Prostate gland (tissue), 2 donors: Measurements from ENCODE around the gene ASGR1. TPM values are rescaled to one million over a fixed set of nuclear protein-coding genes. Genes with fewer than 3 reads are reported as not detected.
A peak's percentile ranks its signal among the peaks of the same experiment; 100 is the strongest.

ENCODE experiments used
- DNase-seq: peaks from one replicate; pipeline ENCODE4 v3.0.0-alpha.2; 2019; ENCODE audit warnings: low spot score
- H3K27ac ChIP-seq, 2 donors: fragments of 200-600 bp; sonication (generic); 2 replicates each; pipeline ENCODE4 v1.5.1; 2017 to 2019
- H3K27me3 ChIP-seq: fragments of 200-600 bp; sonication (generic); replicated peaks from 2 replicates; pipeline ENCODE4 v1.5.1; 2019; ENCODE audit not compliant: insufficient read depth
- H3K36me3 ChIP-seq, 2 donors: fragments of 200-600 bp; sonication (generic); 1 replicate in 1 of 2; 2 replicates in 1 of 2; pipeline versions ENCODE4 v1.5.1 to v1.8.1; 2017 to 2019
- H3K4me1 ChIP-seq: fragments of 200-600 bp; sonication (generic); replicated peaks from 2 replicates; pipeline ENCODE4 v1.5.1; 2019
- H3K4me3 ChIP-seq, 2 donors: fragments of 200-600 bp; sonication (generic); 2 replicates each; pipeline ENCODE4 v1.5.1; 2017 to 2019
- H3K9me3 ChIP-seq: fragments of 200-600 bp; sonication (generic); 2 replicates; pipeline ENCODE4 v1.5.1; 2017
- POLR2A ChIP-seq: fragments of 450-650 bp; IDR thresholded peaks from one replicate; pipeline ENCODE4 v1.6.1; 2016; ENCODE audit warnings: antibody characterized with exemption, mild to moderate bottlenecking
- POLR2AphosphoS5 ChIP-seq: sonication (generic); formaldehyde crosslinking; IDR thresholded peaks from one replicate; pipeline ENCODE4 v1.6.1; 2017; ENCODE audit warnings: antibody characterized with exemption
- WGBS: methylation state at CpG from one replicate; pipeline ENCODE4 v1.1.5; 2018; 5-methylcytosine and 5-hydroxymethylcytosine counted together
- intact Hi-C: fragments of 100-400 bp; cut with DNase I; formaldehyde crosslinking; loops from one replicate; pipeline ENCODE4 v1.14.2; 2022
- microRNA counts, 2 donors: library from miRNA; unstranded; fragments of <30 nt; microRNA quantifications; one replicate each; lab custom pipeline; 2016 to 2017
- microRNA-seq: library from miRNA; unstranded; fragments of <30 nt; microRNA quantifications from one replicate; pipeline ENCODE4, GENCODE V29; 2016
- small RNA-seq, 2 donors: library from RNA; depleted of rRNA; stranded (forward); fragments of <200 nt; gene quantifications; one replicate each; pipeline ENCODE3, GENCODE V24; 2016
- total RNA-seq, 2 donors: library from RNA; depleted of rRNA; stranded (reverse); fragments of >200 nt; gene quantifications; one replicate each; pipeline ENCODE4 v1.1.0, GENCODE V29; 2016
- TF ChIP-seq, protein P1 (sequence below), 4 experiments: fragments of 200-600 bp in 2 of 4; fragments of 450-650 bp in 2 of 4; sonication (generic) in 2 of 4; IDR thresholded peaks; 1 replicate in 3 of 4; 2 replicates in 1 of 4; pipeline ENCODE4 v1.5.1; 2016 to 2019; ENCODE audit warnings: antibody characterized with exemption in 4 of 4, mild to moderate bottlenecking in 2 of 4, moderate library complexity in 2 of 4

ASGR1 gene
- total RNA-seq, 2 donors from 2014 or later: 0.50 to 9.4 TPM

GRCh38 chr17:7124923-7125322 lies 54.2 kb downstream of the ASGR1 start:
- intact Hi-C loops: no loop called here

GRCh38 chr17:7123844-7124243 lies 55.3 kb downstream of the ASGR1 start:
- no peak for DNase-seq
- H3K9me3 ChIP-seq: no peaks in the 10 kb centered on the region
- no peaks in the 10 kb centered on the region for H3K4me1 ChIP-seq
- H3K27me3 ChIP-seq: no peaks in the 10 kb centered on the region
- intact Hi-C loops: no loop called here
- H3K27ac ChIP-seq: no peak overlapping the region
- TF ChIP-seq POLR2AphosphoS5: no peak
- TF ChIP-seq, protein P1, sequence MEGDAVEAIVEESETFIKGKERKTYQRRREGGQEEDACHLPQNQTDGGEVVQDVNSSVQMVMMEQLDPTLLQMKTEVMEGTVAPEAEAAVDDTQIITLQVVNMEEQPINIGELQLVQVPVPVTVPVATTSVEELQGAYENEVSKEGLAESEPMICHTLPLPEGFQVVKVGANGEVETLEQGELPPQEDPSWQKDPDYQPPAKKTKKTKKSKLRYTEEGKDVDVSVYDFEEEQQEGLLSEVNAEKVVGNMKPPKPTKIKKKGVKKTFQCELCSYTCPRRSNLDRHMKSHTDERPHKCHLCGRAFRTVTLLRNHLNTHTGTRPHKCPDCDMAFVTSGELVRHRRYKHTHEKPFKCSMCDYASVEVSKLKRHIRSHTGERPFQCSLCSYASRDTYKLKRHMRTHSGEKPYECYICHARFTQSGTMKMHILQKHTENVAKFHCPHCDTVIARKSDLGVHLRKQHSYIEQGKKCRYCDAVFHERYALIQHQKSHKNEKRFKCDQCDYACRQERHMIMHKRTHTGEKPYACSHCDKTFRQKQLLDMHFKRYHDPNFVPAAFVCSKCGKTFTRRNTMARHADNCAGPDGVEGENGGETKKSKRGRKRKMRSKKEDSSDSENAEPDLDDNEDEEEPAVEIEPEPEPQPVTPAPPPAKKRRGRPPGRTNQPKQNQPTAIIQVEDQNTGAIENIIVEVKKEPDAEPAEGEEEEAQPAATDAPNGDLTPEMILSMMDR (IDR thresholded peaks at IDR 0.05): no peak
- TF ChIP-seq POLR2A: no peak
- no peaks in the 10 kb centered on the region for H3K36me3 ChIP-seq
- 92% methylated on average over 4 of the region's 4 CpGs for WGBS
- H3K4me3 ChIP-seq: no peak overlapping the region

More at GRCh38 chr17:7124923-7125322, 54.2 kb downstream of the ASGR1 start:
- 93% methylated on average over 5 of the region's 5 CpGs for WGBS
- Histone ChIP-seq H3K9me3 (no peaks in the 10 kb centered on the region), H3K27ac (no peak overlapping the region), H3K27me3 (no peaks in the 10 kb centered on the region), H3K4me1 (no peaks in the 10 kb centered on the region), H3K4me3 (no peak overlapping the region), H3K36me3 (no peaks in the 10 kb centered on the region)
- TF ChIP-seq POLR2AphosphoS5: no peak
- TF ChIP-seq POLR2A: no peak
- TF ChIP-seq, protein P1 (IDR thresholded peaks at IDR 0.05): no peak
- DNase-seq: no peak

MicroRNA genes within 50 kb of the gene (microRNA counts, 767-probe panel; counts per million panel counts)
- 0 to 431 counts per million in 2 donors for microRNA hsa-miR-324-3p (lab: Ali Mortazavi, UCI)
- microRNA hsa-miR-324-5p (lab: Ali Mortazavi, UCI): 2,726 to 2,949 counts per million in 2 donors

Small RNAs within 50 kb of the gene (microRNA-seq; reads per million reads assigned to microRNA genes)
- 2,250 reads per million, percentile 91 among the genes with 10 or more reads in this experiment for gene MIR324

Small RNAs within 50 kb of the gene (small RNA-seq; reads per million reads assigned to genes)
- gene AC120057.4: 0 reads per million in 2 donors
- 8.8 to 14.4 reads per million in 2 donors for gene MIR324

Other genes with a start within 250 kb of the ASGR1 start
- under 1 TPM; 0.27 to 0.62 TPM for gene ALOX12, start 183.3 kb downstream of the ASGR1 start, total RNA-seq
- 100 to 1,000 TPM; 348 to 418 TPM for gene RNASEK, start 166.7 kb downstream of the ASGR1 start, total RNA-seq
- 1 to 10 TPM in 1 of 2 donors, under 1 TPM in 1; 0.96 to 4.0 TPM for gene BCL6B, start 156.3 kb downstream of the ASGR1 start, total RNA-seq
- gene SLC16A13, start 143.4 kb downstream of the ASGR1 start, total RNA-seq: 1 to 10 TPM; 1.7 to 1.8 TPM
- gene SLC16A11, start 135.3 kb downstream of the ASGR1 start, total RNA-seq: 1 to 10 TPM; 1.8 to 2.3 TPM
- gene CLEC10A, start 99.1 kb downstream of the ASGR1 start, total RNA-seq: 1 to 10 TPM in 1 of 2 donors, under 1 TPM in 1; 0.55 to 5.7 TPM
- gene ASGR2, start 64.5 kb downstream of the ASGR1 start, total RNA-seq: under 1 TPM in 1 of 2 donors, not detected in 1; 0.41 TPM
- 10 to 100 TPM in 1 of 2 donors, 1 to 10 TPM in 1; 9.3 to 31.6 TPM for gene DLG4, start 40.5 kb upstream of the ASGR1 start, total RNA-seq
- 100 to 1,000 TPM; 589 to 593 TPM for gene ACADVL, start 40.6 kb upstream of the ASGR1 start, total RNA-seq
- gene DVL2, start 55.1 kb upstream of the ASGR1 start, total RNA-seq: 100 to 1,000 TPM in 1 of 2 donors, 10 to 100 TPM in 1; 52.3 to 116 TPM
- gene PHF23, start 60.1 kb upstream of the ASGR1 start, total RNA-seq: 10 to 100 TPM; 41.2 to 92.5 TPM
- 100 to 1,000 TPM; 493 to 527 TPM for gene GABARAP, start 63.1 kb upstream of the ASGR1 start, total RNA-seq
- gene CTDNEP1, start 72.4 kb upstream of the ASGR1 start, total RNA-seq: 100 to 1,000 TPM in 1 of 2 donors, 10 to 100 TPM in 1; 61.2 to 107 TPM
- 10 to 100 TPM; 50.1 to 65.2 TPM for gene ELP5, start 72.8 kb upstream of the ASGR1 start, total RNA-seq
- 10 to 100 TPM; 42.0 to 45.8 TPM for gene CLDN7, start 83.1 kb upstream of the ASGR1 start, total RNA-seq
- 10 to 100 TPM; 13.8 to 27.4 TPM for gene SLC2A4, start 102.3 kb upstream of the ASGR1 start, total RNA-seq
- gene YBX2, start 115.3 kb upstream of the ASGR1 start, total RNA-seq: 10 to 100 TPM in 1 of 2 donors, under 1 TPM in 1; 0.64 to 49.1 TPM
- gene EIF5A, start 128.3 kb upstream of the ASGR1 start, total RNA-seq: 100 to 1,000 TPM; 172 to 195 TPM
- 100 to 1,000 TPM in 1 of 2 donors, 10 to 100 TPM in 1; 88.4 to 140 TPM for gene GPS2, start 136.0 kb upstream of the ASGR1 start, total RNA-seq
- gene NEURL4, start 150.0 kb upstream of the ASGR1 start, total RNA-seq: 10 to 100 TPM; 15.7 to 36.0 TPM
- gene ACAP1, start 157.2 kb upstream of the ASGR1 start, total RNA-seq: 1 to 10 TPM; 2.5 to 6.5 TPM
- gene KCTD11, start 172.8 kb upstream of the ASGR1 start, total RNA-seq: 10 to 100 TPM in 1 of 2 donors, 1 to 10 TPM in 1; 8.9 to 15.2 TPM
- not detected for gene TMEM95, start 175.8 kb upstream of the ASGR1 start, total RNA-seq
- gene TNK1, start 201.7 kb upstream of the ASGR1 start, total RNA-seq: 10 to 100 TPM in 1 of 2 donors, 1 to 10 TPM in 1; 9.9 to 28.4 TPM
- 10 to 100 TPM; 25.8 to 26.4 TPM for gene PLSCR3, start 215.2 kb upstream of the ASGR1 start, total RNA-seq
- 100 to 1,000 TPM in 1 of 2 donors, 10 to 100 TPM in 1; 63.0 to 192 TPM for gene TMEM256, start 224.7 kb upstream of the ASGR1 start, total RNA-seq
- 10 to 100 TPM in 1 of 2 donors, 1 to 10 TPM in 1; 8.6 to 16.2 TPM for gene NLGN2, start 228.5 kb upstream of the ASGR1 start, total RNA-seq
- 1 to 10 TPM in 1 of 2 donors, not detected in 1; 3.6 TPM for gene SPEM1, start 241.0 kb upstream of the ASGR1 start, total RNA-seq
- gene SPEM2, start 246.2 kb upstream of the ASGR1 start, total RNA-seq: 1 to 10 TPM in 1 of 2 donors, not detected in 1; 5.3 TPM
- gene SPEM3, start 249.5 kb upstream of the ASGR1 start, total RNA-seq: under 1 TPM; 0.09 to 0.11 TPM